Activated CD4-positive, CD25-positive, alpha-beta regulatory T cell (primary cell): ENCODE results near the gene UBE2B.
"Not testable (repeated sequence)": the region's sequence is repeated elsewhere in the genome, so short reads cannot be mapped to it uniquely, and the experiment has no call there.

Experiments
- DNase-seq, 4 experiments: peaks; one replicate each; lab custom pipeline; 2025; lab: John Stamatoyannopoulos, UW

UBE2B gene

DNA sequence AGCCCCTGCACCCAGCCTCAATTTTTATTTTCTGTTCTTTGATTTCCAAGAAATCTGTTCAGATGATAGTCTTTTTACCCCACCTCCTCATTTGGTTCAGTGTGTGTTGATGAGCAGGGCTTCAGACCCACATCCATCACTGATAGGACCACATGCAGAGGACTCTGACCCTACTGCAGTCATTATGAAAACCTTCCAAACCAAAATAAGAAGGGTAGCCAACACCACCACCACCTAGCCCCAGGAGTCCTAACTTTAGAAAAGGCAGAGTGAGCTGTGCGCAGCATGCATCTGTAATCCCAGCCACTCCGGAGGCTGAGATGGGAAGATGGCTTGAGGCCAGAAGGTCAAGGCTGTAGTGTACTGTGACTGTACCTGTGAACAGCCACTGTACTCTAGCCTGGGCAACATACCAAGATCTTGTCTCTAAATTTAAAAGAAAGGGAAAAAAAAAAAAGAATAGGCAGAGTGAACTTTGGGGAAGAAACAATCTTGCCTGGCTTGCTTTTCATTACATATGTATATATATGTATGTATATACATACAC lies 27.3 kb downstream of the UBE2B start:
- DNase-seq: no peak

DNA sequence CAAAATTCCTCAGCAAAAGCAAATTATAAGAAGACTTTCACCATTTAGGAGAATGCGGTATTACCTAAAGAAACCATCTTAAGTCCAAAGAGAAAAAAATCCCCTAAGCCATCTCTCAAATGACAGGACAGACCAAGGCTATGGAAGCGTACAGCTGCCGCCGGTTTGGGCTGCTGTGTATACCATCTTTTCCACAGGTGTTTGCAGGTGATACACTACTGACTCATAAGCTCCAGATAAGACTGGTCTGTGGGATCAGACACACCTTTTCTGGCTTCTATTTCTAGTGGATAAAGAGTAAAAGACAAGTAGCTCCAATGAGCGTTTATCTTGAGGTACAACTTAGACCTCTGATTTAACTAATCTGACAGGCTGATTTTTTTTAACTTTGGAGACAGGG lies 32.6 kb downstream of the UBE2B start:
- DNase-seq: no peak

DNA sequence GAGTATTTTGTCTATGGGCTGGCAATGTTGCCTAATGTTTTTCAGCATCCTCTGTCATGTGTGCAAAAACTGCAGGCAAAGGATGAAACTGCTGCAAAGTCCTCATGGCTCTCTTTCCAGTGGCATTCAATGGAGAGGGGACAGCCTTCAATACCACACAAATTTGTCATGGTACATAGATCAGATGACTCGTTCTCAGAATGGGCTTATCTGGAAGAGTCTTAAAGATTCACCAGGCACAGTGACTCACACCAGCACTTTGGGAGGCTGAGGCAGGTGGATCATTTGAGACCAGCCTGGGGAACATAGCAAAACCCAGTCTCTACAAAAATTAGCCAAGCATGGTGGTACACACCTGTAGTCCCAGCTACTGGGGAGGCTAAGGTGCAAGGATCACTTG lies 35.0 kb downstream of the UBE2B start:
- DNase-seq: no peak

- DNase-seq: no peak
These were observed 38.0 kb downstream of the UBE2B start for GRCh38 chr5:134409321-134409720.

GRCh38 chr5:134410822-134411221 lies 39.5 kb downstream of the UBE2B start:
- DNase-seq: no peak

DNA sequence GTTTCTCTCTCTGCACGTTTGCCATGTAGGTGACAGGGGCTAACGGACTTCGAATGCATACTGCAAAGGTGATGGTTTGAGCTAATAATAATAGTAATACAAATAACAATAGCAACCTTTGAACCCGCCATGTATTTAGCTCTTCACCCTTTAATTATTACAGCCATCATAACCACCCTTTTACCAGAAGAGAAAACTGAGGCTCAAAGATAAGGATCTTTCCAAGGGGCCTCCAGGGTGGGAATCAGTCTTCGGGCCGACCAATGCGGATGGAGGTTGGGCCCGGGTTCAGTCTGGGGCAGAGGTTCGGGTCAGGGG lies 39.8 kb downstream of the UBE2B start:
- no peak for DNase-seq

DNA sequence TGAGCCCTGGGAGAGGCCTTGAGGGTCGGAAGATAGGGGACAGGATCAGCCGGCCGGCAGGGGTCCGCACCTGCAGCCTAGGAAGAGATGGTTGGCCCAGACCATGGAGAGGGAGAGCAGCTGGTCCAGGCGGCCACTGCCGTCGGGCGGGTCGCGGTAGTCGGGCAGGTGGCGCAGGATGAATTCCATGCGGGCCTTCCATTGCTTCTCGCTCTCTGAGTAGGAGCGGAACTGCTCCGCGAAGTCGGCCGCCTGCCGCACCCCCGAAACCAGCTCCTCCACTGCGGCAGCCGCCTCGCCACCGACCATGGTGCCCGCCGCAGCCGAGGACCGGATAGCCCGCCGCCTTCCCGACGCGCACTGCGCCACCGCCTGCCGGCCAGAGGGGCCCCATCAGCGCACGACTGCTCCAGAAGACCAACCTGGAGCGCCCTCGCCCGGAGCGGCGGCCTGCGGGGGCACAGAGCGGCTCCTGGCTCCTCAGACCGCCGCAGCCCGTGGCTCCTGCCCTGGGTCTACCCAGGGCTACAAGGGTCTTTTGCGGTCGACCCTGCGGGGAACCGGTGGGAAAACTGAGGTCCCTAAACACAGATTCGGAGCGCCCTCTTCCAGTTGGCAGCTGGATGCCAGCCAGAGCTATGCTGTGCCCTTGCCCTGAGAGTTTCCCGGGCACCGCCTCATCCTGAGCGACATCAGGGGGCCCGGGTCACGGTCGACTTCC lies 40.3 kb downstream of the UBE2B start, which contains the start of gene CDKN2AIPNL:
Gene CDKN2AIPNL (minus strand): TSS at position 336 of the 721 bp plus-strand sequence. CDS start 27 bp downstream, at position 309.
- peak; percentile 76 to 89 (median 81) for DNase-seq

- no peak for DNase-seq
These were observed 41.7 kb downstream of the UBE2B start for GRCh38 chr5:134413046-134413445.

DNA sequence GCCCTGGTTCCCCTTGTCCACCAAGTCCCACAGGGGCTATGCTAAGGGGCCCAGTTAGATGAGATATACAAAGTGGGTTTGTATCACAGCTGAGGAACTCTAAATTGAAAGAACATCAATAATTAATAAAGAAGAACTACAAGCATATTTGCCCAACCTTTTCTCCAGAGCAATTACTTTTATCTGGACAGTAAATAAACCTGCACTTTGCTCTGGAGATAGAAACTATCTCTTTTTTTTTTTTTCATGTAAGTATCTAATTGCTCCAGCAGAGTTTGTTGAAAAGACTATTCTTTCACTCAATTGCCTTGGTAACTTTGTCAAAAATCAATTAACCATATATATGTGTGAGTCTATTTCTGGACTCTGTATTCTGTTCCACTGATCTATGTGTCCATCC lies 46.3 kb downstream of the UBE2B start:
- DNase-seq: no peak

- no peak for DNase-seq
These were observed 47.6 kb downstream of the UBE2B start for GRCh38 chr5:134418958-134419357.

- no peak for DNase-seq
These were observed 49.0 kb downstream of the UBE2B start for GRCh38 chr5:134420343-134420742.

GRCh38 chr5:134421038-134421437 lies 49.7 kb downstream of the UBE2B start:
- DNase-seq: not testable (repeated sequence)

- DNase-seq: no peak
These were observed 51.5 kb downstream of the UBE2B start for GRCh38 chr5:134422791-134423365.

- DNase-seq: no peak
These were observed 52.0 kb downstream of the UBE2B start for GRCh38 chr5:134423376-134423775.

DNA sequence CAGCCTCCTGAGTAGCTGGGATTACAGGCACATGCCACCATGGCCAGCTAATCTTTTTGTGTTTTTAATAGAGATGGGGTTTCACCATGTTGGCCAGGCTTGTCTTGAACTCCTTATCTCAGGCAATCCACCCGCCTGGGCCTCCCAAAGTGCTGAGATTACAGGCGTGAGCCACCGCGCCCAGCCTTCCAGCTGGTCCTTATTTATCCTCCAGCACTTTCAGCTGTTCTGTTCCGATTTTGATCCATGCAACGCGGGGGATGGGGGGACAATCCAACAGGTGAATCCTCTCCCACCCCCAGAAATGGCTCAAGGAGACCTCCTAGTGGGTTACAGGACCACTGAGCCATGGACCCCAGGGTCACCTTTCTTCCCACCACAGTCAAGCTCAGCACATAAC lies 55.0 kb downstream of the UBE2B start:
- DNase-seq: no peak

- no peak for DNase-seq
These were observed 56.2 kb downstream of the UBE2B start for GRCh38 chr5:134427540-134428041.

DNA sequence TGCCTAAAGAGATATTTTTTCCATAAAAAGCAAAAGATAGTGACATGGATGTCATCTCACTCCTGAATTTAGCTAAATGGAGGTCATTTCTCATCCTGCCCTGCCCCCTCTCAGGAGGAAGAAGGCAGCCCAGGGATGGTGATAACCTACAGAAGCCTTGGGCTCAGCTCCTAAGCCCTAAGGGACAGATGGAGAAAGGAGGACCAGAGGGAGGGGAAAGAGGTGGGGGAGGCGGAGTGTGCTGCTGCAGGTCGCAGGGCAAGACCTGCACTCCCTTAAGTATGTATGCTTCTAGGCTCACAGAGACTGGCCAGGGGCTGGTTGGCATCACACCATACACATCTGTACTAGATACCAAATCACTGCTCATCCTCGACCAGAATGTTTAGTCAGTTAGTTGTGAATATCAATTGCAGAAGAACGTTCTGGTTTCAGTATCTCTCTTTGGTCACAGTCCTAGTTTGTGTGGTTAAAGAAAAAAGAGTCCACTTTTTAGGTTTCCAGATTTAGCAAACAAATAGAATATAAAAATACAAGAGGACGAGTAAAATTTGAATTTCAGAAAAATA lies 58.7 kb downstream of the UBE2B start:
- no peak for DNase-seq

GRCh38 chr5:134432174-134432573 lies 60.8 kb downstream of the UBE2B start:
- DNase-seq: no peak

GRCh38 chr5:134432677-134433359 lies 61.4 kb downstream of the UBE2B start:
- DNase-seq: no peak

DNA sequence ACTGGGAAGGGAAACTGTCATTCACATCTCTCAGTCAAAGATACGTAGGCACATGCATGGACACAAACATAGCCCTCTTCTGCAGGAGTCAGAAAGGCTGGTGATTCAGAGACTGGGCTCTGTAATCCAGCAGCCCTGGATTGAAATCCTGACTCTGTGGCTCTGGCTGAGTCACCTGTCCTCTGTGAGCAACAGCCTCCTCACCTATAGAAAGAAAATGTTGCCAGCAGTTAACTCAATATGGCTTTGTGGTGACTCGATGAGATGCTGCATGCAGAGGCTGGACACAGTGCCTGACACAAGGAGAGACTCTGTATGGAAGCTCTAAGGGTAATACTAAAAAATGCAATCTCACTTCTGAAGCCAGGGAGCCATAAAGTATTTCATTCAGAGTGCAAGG lies 64.2 kb downstream of the UBE2B start:
- DNase-seq: no peak

DNA sequence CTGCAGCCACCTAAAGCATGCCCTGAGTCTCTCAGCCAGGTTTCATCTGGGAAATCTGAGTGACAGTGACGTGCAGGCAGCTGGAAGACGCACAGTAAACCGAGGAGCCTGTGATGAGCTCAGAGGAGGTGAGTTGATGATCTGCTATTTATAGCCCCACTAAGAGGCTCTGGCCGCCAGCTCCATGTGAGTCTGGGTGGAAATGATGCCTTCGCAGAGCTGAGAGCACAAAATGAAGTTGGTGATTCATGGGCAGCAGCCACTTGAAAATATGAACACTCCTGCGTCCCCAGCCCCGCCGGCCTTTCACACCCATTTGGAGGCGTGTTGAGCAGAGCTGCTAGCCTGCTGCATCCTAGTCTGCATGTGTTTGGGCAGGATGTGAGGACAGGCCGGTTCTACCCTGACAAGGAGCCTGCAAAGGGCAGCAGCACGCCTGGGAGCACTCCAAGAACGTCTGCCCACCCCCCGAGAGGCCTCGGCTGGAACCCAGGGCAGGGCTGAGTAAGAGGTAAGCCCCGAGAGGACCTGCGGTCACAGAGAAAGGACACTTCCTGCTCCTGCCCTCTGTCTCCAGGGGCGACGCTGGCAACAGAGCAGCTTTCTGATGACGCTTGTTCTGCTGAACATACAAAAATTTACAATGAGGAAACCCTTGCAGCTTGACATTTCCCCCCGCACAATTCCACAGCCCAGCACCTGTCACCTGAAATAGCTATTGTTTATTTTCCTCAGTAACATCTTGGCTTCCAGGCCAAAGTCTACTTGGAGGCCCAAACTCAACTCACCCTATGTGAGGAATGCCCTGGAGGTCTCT lies 65.4 kb downstream of the UBE2B start:
- peak; percentile 10 to 37 (median 24) for DNase-seq
